Endothelial cell of umbilical vein (primary cell): Measurements from ENCODE around the gene WDR74. TPM values are rescaled to one million over a fixed set of nuclear protein-coding genes. Genes with fewer than 3 reads are reported as not detected.

Source experiments
- BruUV-seq: library from RNA; stranded (reverse); fragments of 400-500 nt; replicated peaks from 2 replicates; lab custom pipeline; 2021; lab: Mats Ljungman, UMichigan
- CTCF ChIA-PET: fragments of 300-600, 350-600 bp; sonication (Branson Sonifier 250); formaldehyde crosslinking; loops from one replicate; lab custom pipeline; 2021; ENCODE audit warnings: antibody characterized with exemption, inconsistent platforms; lab: Charles Lee
- POLR2A ChIA-PET: fragments of 300-600, 350-600 bp; sonication (Branson Sonifier 250); formaldehyde crosslinking; loops from one replicate; lab custom pipeline; 2021; ENCODE audit warnings: antibody characterized with exemption, inconsistent platforms; lab: Charles Lee
- DNase-seq: peaks from one replicate; pipeline ENCODE4 v3.0.0-alpha.2; 2011; ENCODE audit warnings: low read depth, low spot score
- FAIRE-seq: peaks from 2 replicates; lab custom pipeline; 2011; peaks lifted over from hg19 to GRCh38; lab: Jason Lieb, UNC
- H2AFZ ChIP-seq: 2 replicates; pipeline ENCODE4 v1.6.0; 2012; ENCODE audit warnings: low read depth, low read length, control low read depth, inconsistent platforms
- H3K27ac ChIP-seq: 2 replicates; pipeline ENCODE4 v1.5.1; 2011; ENCODE audit warnings: low read depth, mild to moderate bottlenecking, control low read depth, low read length, moderate library complexity; ENCODE audit not compliant: insufficient read depth
- H3K27me3 ChIP-seq, 2 experiments: 2 replicates each; pipeline versions ENCODE4 v1.6.0 to v1.6.1; 2011; ENCODE audit warnings: low read length in 2 of 2, mixed read lengths in 1 of 2; ENCODE audit not compliant: control insufficient read depth in 2 of 2, insufficient read depth in 2 of 2
- H3K36me3 ChIP-seq, 2 experiments: 2 replicates in 1 of 2; 3 replicates in 1 of 2; pipeline ENCODE4 v1.5.1; 2011; ENCODE audit warnings: low read length in 2 of 2, mild to moderate bottlenecking in 1 of 2, moderate library complexity in 1 of 2; ENCODE audit not compliant: control insufficient read depth in 2 of 2, insufficient read depth in 2 of 2; ENCODE audit errors: extremely low read depth in 1 of 2
- H3K4me1 ChIP-seq: 3 replicates; pipeline ENCODE4 v1.5.1; 2011; ENCODE audit warnings: mild to moderate bottlenecking, low read length; ENCODE audit not compliant: control insufficient read depth, insufficient read depth; ENCODE audit errors: extremely low read depth
- H3K4me2 ChIP-seq: 2 replicates; pipeline ENCODE4 v1.6.1; 2011; ENCODE audit warnings: low read length, control low read depth, mixed read lengths; ENCODE audit not compliant: insufficient read depth
- H3K4me3 ChIP-seq, 3 experiments: fragments of 200-600 bp in 1 of 3; sonication (generic), shearing (Covaris generic) in 1 of 3; replicated peaks in 1 of 3; 2 replicates each; pipeline ENCODE4 v1.5.1; 2011 to 2016; ENCODE audit warnings: control low read depth in 3 of 3, low read length in 3 of 3, mild to moderate bottlenecking in 2 of 3, inconsistent platforms in 1 of 3, low read depth in 1 of 3, moderate library complexity in 1 of 3; ENCODE audit not compliant: insufficient read depth in 1 of 3
- H3K79me2 ChIP-seq: 2 replicates; pipeline ENCODE4 v1.6.0; 2012; ENCODE audit warnings: low read length, inconsistent platforms; ENCODE audit not compliant: control insufficient read depth, insufficient read depth
- H3K9ac ChIP-seq: replicated peaks from 2 replicates; pipeline ENCODE3; 2011; ENCODE audit warnings: low read length, control low read depth; ENCODE audit not compliant: insufficient read depth; ENCODE audit errors: extremely low read depth
- H3K9me1 ChIP-seq: replicated peaks from 3 replicates; pipeline ENCODE4 v1.6.0; 2011; ENCODE audit warnings: mild to moderate bottlenecking, low read length; ENCODE audit not compliant: control insufficient read depth, insufficient read depth; ENCODE audit errors: extremely low read depth
- H3K9me3 ChIP-seq: replicated peaks from 2 replicates; pipeline ENCODE4 v1.5.1; 2012; ENCODE audit warnings: low read length, inconsistent platforms; ENCODE audit not compliant: control insufficient read depth, insufficient read depth
- H4K20me1 ChIP-seq: replicated peaks from 2 replicates; pipeline ENCODE3; 2011; ENCODE audit warnings: mild to moderate bottlenecking, low read length; ENCODE audit not compliant: control insufficient read depth, insufficient read depth; ENCODE audit errors: extremely low read depth
- CTCF ChIP-seq, 2 donors: IDR thresholded peaks; 1 replicate in 1 of 2; 2 replicates in 1 of 2; pipeline ENCODE4 v1.5.1; 2011; ENCODE audit warnings: low read length in 2 of 2, mild to moderate bottlenecking in 2 of 2, moderate library complexity in 2 of 2, control low read depth in 1 of 2, inconsistent platforms in 1 of 2, low read depth in 1 of 2; ENCODE audit not compliant: insufficient read depth in 1 of 2; ENCODE audit errors: extremely low read depth in 1 of 2
- EZH2 ChIP-seq: IDR thresholded peaks from 2 replicates; pipeline ENCODE4 v1.6.1; 2012; ENCODE audit warnings: borderline replicate concordance, low read depth, mild to moderate bottlenecking, moderate library complexity, low read length, inconsistent platforms; ENCODE audit not compliant: severe bottlenecking
- FOS ChIP-seq: IDR thresholded peaks from 2 replicates; pipeline ENCODE4 v1.6.1; 2011; ENCODE audit warnings: mild to moderate bottlenecking, low read length, moderate library complexity, borderline replicate concordance; ENCODE audit not compliant: insufficient read depth
- GATA2 ChIP-seq: IDR thresholded peaks from 2 replicates; pipeline ENCODE4 v1.7.0; 2011; ENCODE audit warnings: low read depth, mild to moderate bottlenecking, moderate library complexity, mixed read lengths, low read length; ENCODE audit not compliant: insufficient read length, insufficient read depth
- JUN ChIP-seq: IDR thresholded peaks from 2 replicates; pipeline ENCODE4 v1.6.1; 2011; ENCODE audit warnings: borderline replicate concordance, low read depth; ENCODE audit not compliant: insufficient read length, insufficient read depth
- MYC ChIP-seq: IDR thresholded peaks from one replicate; pipeline ENCODE4 v1.6.1; 2011; ENCODE audit warnings: mild to moderate bottlenecking, low read depth, low read length
- POLR2A ChIP-seq: IDR thresholded peaks from 2 replicates; pipeline ENCODE4 v1.6.1; 2012; ENCODE audit warnings: low read depth, mild to moderate bottlenecking, control low read depth, low read length
- POLR2AphosphoS5 ChIP-seq: IDR thresholded peaks from 2 replicates; pipeline ENCODE4 v1.6.1; 2012; ENCODE audit warnings: low read depth, mild to moderate bottlenecking, control low read depth, low read length, moderate library complexity; ENCODE audit not compliant: insufficient read depth
- dilution Hi-C: fragments of 300-500 bp; cut with MboI; formaldehyde crosslinking; loops from one replicate; pipeline ENCODE4 v1.15.0; 2019; ENCODE audit warnings: low sequenced_read_pairs; ENCODE audit not compliant: extremely low pct_ligation_motif_present
- intact Hi-C: fragments of 100-400 bp; cut with micrococcal nuclease; formaldehyde crosslinking; loops from one replicate; pipeline ENCODE4 v1.10.0; 2022
- polyA plus RNA-seq, 4 experiments: library from polyadenylated mRNA; depleted of rRNA in 3 of 4; stranded (reverse) in 3 of 4; unstranded in 1 of 4; fragments of >200 nt; gene quantifications; 2 replicates each; pipeline versions ENCODE4 v1.2.1 to v1.2.3, GENCODE V29; 2011 to 2012; ENCODE audit warnings: missing spikeins in 1 of 4
- total RNA-seq: library from RNA; stranded (reverse); gene quantifications from 2 replicates; pipeline ENCODE4 v1.2.3, GENCODE V29; 2021
- TF ChIP-seq, protein P1 (sequence below): IDR thresholded peaks from 2 replicates; pipeline ENCODE4 v1.6.1; 2011; ENCODE audit not compliant: insufficient read depth, insufficient read length

WDR74 gene
- total and polyA plus RNA-seq, 2 donors (not counting 3 experiments of a cell fraction or from before 2014, with no cell fraction given), result 44.7 to 51.7 TPM

GRCh38 chr11:62789576-62789975 lies 49.8 kb downstream of the WDR74 start:
- BruUV-seq, result no TSS peak
- Histone ChIP-seq H3K4me2 (no peak overlapping the region), H3K79me2 (peaks cover 27% of the 10 kb centered on the region), H3K36me3 (peaks cover 9 to 25% of the 10 kb centered on the region in 2 experiments), H3K27ac (no peak overlapping the region), H3K4me3 (no peak overlapping the region), H4K20me1 (no peaks in the 10 kb centered on the region), H3K27me3 (no peaks in the 10 kb centered on the region), H3K4me1 (peaks cover 17% of the 10 kb centered on the region), H3K9me1 (no peaks in the 10 kb centered on the region), H3K9me3 (no peaks in the 10 kb centered on the region), H3K9ac (no peak overlapping the region), H2AFZ (no peak overlapping the region)
- ChIA-PET CTCF (no interaction called here), POLR2A (interaction anchor here (1.9 kb wide), 1 partner anchor 52 kb away, joined by 9 read pairs; no protein-coding TSS in a partner anchor)
- intact Hi-C loops (no loop called here), dilution Hi-C loops (no loop called here)
- FAIRE-seq (no peak), DNase-seq (no peak)
- TF ChIP-seq POLR2AphosphoS5 (no peak), MYC (no peak), POLR2A (no peak), FOS (no peak), EZH2 (no peak), GATA2 (no peak)

GRCh38 chr11:62788991-62789390 lies 50.4 kb downstream of the WDR74 start:
- peaks cover 17% of the 10 kb centered on the region for H3K4me1 ChIP-seq
- no peaks in the 10 kb centered on the region for H3K9me3 ChIP-seq
- ChIA-PET CTCF (interaction anchor here (1.8 to 3.1 kb wide), 2 partner anchors 17 to 27 kb away, joined by 5 to 42 read pairs; partner anchors contain the start of genes POLR2G and TAF6L), POLR2A (interaction anchor here (1.9 kb wide), 1 partner anchor 52 kb away, joined by 9 read pairs; no protein-coding TSS in a partner anchor)
- no peak overlapping the region for H3K4me3 ChIP-seq
- no peak overlapping the region for H2AFZ ChIP-seq
- no TSS peak for BruUV-seq
- H4K20me1 ChIP-seq, result no peaks in the 10 kb centered on the region
- dilution Hi-C loops (no loop called here), intact Hi-C loops (no loop called here)
- H3K36me3 ChIP-seq, result peaks cover 3 to 20% of the 10 kb centered on the region in 2 experiments
- H3K9me1 ChIP-seq, result no peaks in the 10 kb centered on the region
- H3K79me2 ChIP-seq, result peaks cover 27% of the 10 kb centered on the region
- FAIRE-seq (no peak), DNase-seq (no peak)
- no peak overlapping the region for H3K4me2 ChIP-seq
- no peaks in the 10 kb centered on the region for H3K27me3 ChIP-seq
- H3K9ac ChIP-seq, result no peak overlapping the region
- H3K27ac ChIP-seq, result no peak overlapping the region
- TF ChIP-seq EZH2 (no peak), MYC (no peak), FOS (no peak), CTCF (IDR thresholded peaks at IDR 0.05; ENCODE audit: extremely low read depth in 1 of 2, insufficient read depth in 1 of 2, low read depth in 1 of 2, low read length in 2 of 2) (no peak), JUN (no peak), POLR2AphosphoS5 (no peak), POLR2A (no peak), GATA2 (no peak)
- TF ChIP-seq, protein P1, sequence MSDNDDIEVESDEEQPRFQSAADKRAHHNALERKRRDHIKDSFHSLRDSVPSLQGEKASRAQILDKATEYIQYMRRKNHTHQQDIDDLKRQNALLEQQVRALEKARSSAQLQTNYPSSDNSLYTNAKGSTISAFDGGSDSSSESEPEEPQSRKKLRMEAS, result no peak
